Osteoblast (primary cell): ENCODE measurements around the gene MBD3L2B. TPM values are rescaled to one million over a fixed set of nuclear protein-coding genes. Genes with fewer than 3 reads are reported as not detected.

Experiments
- DNase-seq: peaks from one replicate; pipeline ENCODE4 v3.0.0; 2011; ENCODE audit warnings: low spot score, mixed read lengths; ENCODE audit not compliant: insufficient read length; ENCODE audit errors: missing footprints
- H2AFZ ChIP-seq: 2 replicates; pipeline ENCODE4 v1.6.0; 2011; ENCODE audit warnings: mild to moderate bottlenecking, low read length
- H3K27ac ChIP-seq: 2 replicates; pipeline ENCODE4 v1.5.1; 2011; ENCODE audit warnings: mild to moderate bottlenecking, low read depth, low read length, moderate library complexity
- H3K27me3 ChIP-seq: 2 replicates; pipeline ENCODE4 v1.6.0; 2012; ENCODE audit warnings: mild to moderate bottlenecking, control low read depth, inconsistent platforms, low read length, moderate library complexity; ENCODE audit not compliant: insufficient read depth
- H3K36me3 ChIP-seq: 2 replicates; pipeline ENCODE4 v1.5.1; 2011; ENCODE audit warnings: mild to moderate bottlenecking, low read length, control low read depth, moderate library complexity; ENCODE audit not compliant: insufficient read depth
- H3K4me1 ChIP-seq: 2 replicates; pipeline ENCODE4 v1.5.1; 2011; ENCODE audit warnings: mild to moderate bottlenecking, low read length, control low read depth, moderate library complexity; ENCODE audit not compliant: insufficient read depth
- H3K4me2 ChIP-seq: 2 replicates; pipeline ENCODE4 v1.6.0; 2011; ENCODE audit warnings: mild to moderate bottlenecking, low read length; ENCODE audit not compliant: insufficient read depth
- H3K4me3 ChIP-seq: fragments of 200-600 bp; sonication (generic); 3 replicates; pipeline ENCODE4 v1.5.1; 2012; ENCODE audit warnings: mild to moderate bottlenecking, low read length, inconsistent platforms; ENCODE audit not compliant: insufficient read depth
- H3K79me2 ChIP-seq: 2 replicates; pipeline ENCODE4 v1.6.0; 2012; ENCODE audit warnings: mild to moderate bottlenecking, low read length, control low read depth, inconsistent platforms; ENCODE audit not compliant: insufficient read depth
- H3K9me3 ChIP-seq: 2 replicates; pipeline ENCODE4 v1.5.1; 2011; ENCODE audit warnings: low read depth, low read length, control low read depth
- H4K20me1 ChIP-seq: 2 replicates; pipeline ENCODE4 v1.6.0; 2012; ENCODE audit warnings: mild to moderate bottlenecking, low read length, control low read depth; ENCODE audit not compliant: insufficient read depth
- CTCF ChIP-seq: IDR thresholded peaks from 2 replicates; pipeline ENCODE4 v1.5.1; 2011; ENCODE audit warnings: mild to moderate bottlenecking, low read depth, low read length, moderate library complexity; ENCODE audit errors: extremely low read depth
- total RNA-seq: library from RNA; depleted of rRNA; stranded (reverse); fragments of >200 nt; gene quantifications from 2 replicates; pipeline ENCODE4 v1.2.3, GENCODE V29; 2012

Gene MBD3L2B
- total RNA-seq, 1 donor, result not detected

DNA sequence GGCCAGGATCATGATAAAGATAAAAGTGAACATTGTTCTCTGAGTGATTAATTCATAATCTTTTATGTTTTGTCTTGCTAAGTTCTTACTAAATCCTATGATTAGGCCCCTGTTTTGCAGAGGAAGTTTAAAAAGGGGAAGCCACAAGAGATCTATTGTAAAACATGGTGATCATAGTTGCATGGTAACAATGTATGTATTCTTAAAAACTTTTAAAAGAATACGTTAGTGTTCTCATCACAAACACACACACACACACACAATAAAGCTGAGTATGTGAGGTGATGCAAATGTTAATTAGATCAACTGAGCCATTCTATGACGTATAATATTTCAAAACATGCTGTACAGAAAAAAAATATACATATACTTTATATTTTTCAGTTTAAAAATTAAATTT, 51.2 kb downstream of the MBD3L2B start:
- no peaks in the 10 kb centered on the region for H4K20me1 ChIP-seq
- no peak for TF ChIP-seq CTCF
- no peak overlapping the region for H3K4me2 ChIP-seq
- no peaks in the 10 kb centered on the region for H3K36me3 ChIP-seq
- H3K27me3 ChIP-seq, result no peaks in the 10 kb centered on the region
- H3K4me1 ChIP-seq, result no peaks in the 10 kb centered on the region
- no peaks in the 10 kb centered on the region for H3K9me3 ChIP-seq
- H3K79me2 ChIP-seq, result no peaks in the 10 kb centered on the region
- H2AFZ ChIP-seq, result no peak overlapping the region
- H3K4me3 ChIP-seq, result no peak overlapping the region
- no peak for DNase-seq
- no peak overlapping the region for H3K27ac ChIP-seq

DNA sequence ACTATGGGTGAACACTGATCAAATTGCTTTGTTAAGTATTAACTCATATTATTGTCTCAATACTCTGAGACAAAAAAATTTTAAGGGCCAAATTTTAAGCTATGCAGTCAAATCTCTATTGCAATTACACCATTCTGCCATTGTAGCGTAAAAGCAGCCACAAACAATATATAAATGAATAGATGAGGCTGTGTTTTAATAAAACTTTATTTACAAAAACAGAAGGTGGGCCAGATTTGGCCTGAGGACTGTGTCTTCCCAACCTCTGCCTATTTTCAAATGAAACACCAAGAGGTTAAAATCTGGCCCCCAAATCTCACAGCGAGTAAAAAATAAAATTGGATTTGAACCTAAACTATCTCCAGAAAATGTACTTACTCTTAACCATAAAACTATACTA, 51.7 kb downstream of the MBD3L2B start:
- no peak overlapping the region for H3K27ac ChIP-seq
- no peaks in the 10 kb centered on the region for H4K20me1 ChIP-seq
- TF ChIP-seq CTCF, result no peak
- no peaks in the 10 kb centered on the region for H3K27me3 ChIP-seq
- no peak overlapping the region for H3K4me2 ChIP-seq
- no peaks in the 10 kb centered on the region for H3K36me3 ChIP-seq
- H3K9me3 ChIP-seq, result no peaks in the 10 kb centered on the region
- DNase-seq, result no peak
- no peak overlapping the region for H2AFZ ChIP-seq
- H3K79me2 ChIP-seq, result no peaks in the 10 kb centered on the region
- H3K4me1 ChIP-seq, result no peaks in the 10 kb centered on the region
- H3K4me3 ChIP-seq, result no peak overlapping the region

Other genes starting within 250 kb of the MBD3L2B start
- 0.36 TPM in 1 of 2 replicates, not detected in the other for gene VAV1, start 248.7 kb downstream of the MBD3L2B start, total RNA-seq
- not detected in 2 replicates for gene ADGRE1, start 133.9 kb downstream of the MBD3L2B start, total RNA-seq
- gene MBD3L5, start 9.1 kb upstream of the MBD3L2B start, total RNA-seq, result not detected in 2 replicates
- gene MBD3L4, start 18.7 kb upstream of the MBD3L2B start, total RNA-seq, result not detected in 2 replicates
- not detected in 2 replicates for gene MBD3L2, start 27.9 kb upstream of the MBD3L2B start, total RNA-seq
- gene MBD3L3, start 37.2 kb upstream of the MBD3L2B start, total RNA-seq, result not detected in 2 replicates
- gene ZNF557, start 48.3 kb upstream of the MBD3L2B start, total RNA-seq, result 19.5 and 20.0 TPM in 2 replicates